H1 (cell line): ENCODE data around the gene WDR33. TPM values are rescaled to one million over a fixed set of nuclear protein-coding genes. Genes with fewer than 3 reads are reported as not detected.

Experiments
- CTCF ChIA-PET: fragments of 300-600 bp; sonication (Branson Sonifier 250); formaldehyde crosslinking; loops from one replicate; lab custom pipeline; 2021; ENCODE audit not compliant: partially characterized antibody; lab: Charles Lee
- POLR2A ChIA-PET: fragments of 300-600 bp; sonication (Branson Sonifier 250); formaldehyde crosslinking; loops from one replicate; lab custom pipeline; 2021; ENCODE audit warnings: inconsistent platforms; ENCODE audit not compliant: partially characterized antibody; lab: Charles Lee
- DNase-seq, 2 experiments: peaks; one replicate each; pipeline versions ENCODE4 v3.0.0 to v3.0.0-alpha.2; 2010 to 2022; ENCODE audit warnings: low spot score in 2 of 2, low read depth in 1 of 2, mixed read lengths in 1 of 2
- FAIRE-seq: peaks from 2 replicates; lab custom pipeline; 2011; peaks lifted over from hg19 to GRCh38; lab: Jason Lieb, UNC
- H2AFZ ChIP-seq: 2 replicates; pipeline ENCODE4 v1.8.1; 2012; ENCODE audit warnings: low read length, inconsistent platforms
- H2AK5ac ChIP-seq: 2 replicates; pipeline ENCODE4 v1.6.1; 2013; ENCODE audit warnings: low read depth, low read length
- H2BK120ac ChIP-seq: replicated peaks from 2 replicates; pipeline ENCODE3; 2013; ENCODE audit warnings: low read depth, low read length, inconsistent platforms
- H2BK12ac ChIP-seq: 2 replicates; pipeline ENCODE4 v1.6.1; 2013; ENCODE audit warnings: low read depth, low read length
- H2BK15ac ChIP-seq: 2 replicates; pipeline ENCODE4 v1.6.1; 2013; ENCODE audit warnings: low read length
- H2BK20ac ChIP-seq: 2 replicates; pipeline ENCODE4 v1.6.1; 2013; ENCODE audit warnings: low read length
- H2BK5ac ChIP-seq: 2 replicates; pipeline ENCODE4 v1.6.1; 2013; ENCODE audit warnings: low read depth, low read length
- H3K14ac ChIP-seq: 2 replicates; pipeline ENCODE4 v1.6.1; 2013; ENCODE audit warnings: inconsistent platforms; ENCODE audit not compliant: insufficient read length
- H3K18ac ChIP-seq: 2 replicates; pipeline ENCODE4 v1.6.1; 2013; ENCODE audit warnings: low read length; ENCODE audit errors: extremely low read depth
- H3K23ac ChIP-seq: 2 replicates; pipeline ENCODE4 v1.6.1; 2013; ENCODE audit warnings: inconsistent platforms; ENCODE audit not compliant: insufficient read length
- H3K23me2 ChIP-seq: 2 replicates; pipeline ENCODE4 v1.6.1; 2013; ENCODE audit warnings: low read depth, low read length
- H3K27ac ChIP-seq: 2 replicates; pipeline ENCODE4 v1.6.1; 2011; ENCODE audit warnings: low read depth, low read length, inconsistent platforms
- H3K27me3 ChIP-seq, 4 experiments: replicated peaks in 1 of 4; 1 replicate in 1 of 4; 2 replicates in 3 of 4; pipeline versions ENCODE4 v1.6.1 to v1.8.1; 2011 to 2013; ENCODE audit warnings: low read length in 3 of 4, mild to moderate bottlenecking in 3 of 4, inconsistent platforms in 2 of 4, mixed read lengths in 2 of 4, moderate library complexity in 1 of 4; ENCODE audit not compliant: control insufficient read depth in 3 of 4, insufficient read depth in 3 of 4; ENCODE audit errors: extremely low read depth in 1 of 4
- H3K36me3 ChIP-seq, 4 experiments: 2 replicates each; pipeline versions ENCODE4 v1.6.1 to v1.8.1; 2011 to 2013; ENCODE audit warnings: mild to moderate bottlenecking in 4 of 4, low read length in 3 of 4, moderate library complexity in 2 of 4, control low read depth in 1 of 4, inconsistent platforms in 1 of 4; ENCODE audit not compliant: insufficient read depth in 4 of 4, control insufficient read depth in 2 of 4
- H3K4ac ChIP-seq: replicated peaks from 2 replicates; pipeline ENCODE3; 2013; ENCODE audit warnings: low read length, low read depth, mixed read lengths, inconsistent platforms; ENCODE audit not compliant: insufficient read length
- H3K4me1 ChIP-seq, 4 experiments: replicated peaks in 1 of 4; 1 replicate in 1 of 4; 2 replicates in 3 of 4; pipeline versions ENCODE4 v1.6.1 to v1.8.1; 2011 to 2013; ENCODE audit warnings: low read length in 3 of 4, inconsistent platforms in 2 of 4, mixed read lengths in 1 of 4; ENCODE audit not compliant: insufficient read depth in 4 of 4, control insufficient read depth in 3 of 4
- H3K4me2 ChIP-seq, 2 experiments: 2 replicates each; pipeline versions ENCODE4 v1.6.1 to v1.8.1; 2011 to 2013; ENCODE audit warnings: low read depth in 2 of 2, low read length in 2 of 2, control low read depth in 1 of 2, inconsistent platforms in 1 of 2, mild to moderate bottlenecking in 1 of 2; ENCODE audit not compliant: insufficient read depth in 1 of 2
- H3K4me3 ChIP-seq, 4 experiments: fragments of 200-600, 300-600 bp in 1 of 4; sonication (generic), shearing (Covaris generic), sonication (Bioruptor Twin) in 1 of 4; 2 replicates each; pipeline versions ENCODE4 v1.5.1 to v1.8.1; 2011 to 2016; ENCODE audit warnings: low read length in 4 of 4, low read depth in 3 of 4, control low read depth in 2 of 4, inconsistent platforms in 2 of 4, mild to moderate bottlenecking in 2 of 4, mixed read lengths in 1 of 4, moderate library complexity in 1 of 4; ENCODE audit not compliant: insufficient read depth in 2 of 4; ENCODE audit errors: extremely low read depth in 1 of 4
- H3K56ac ChIP-seq: replicated peaks from 2 replicates; pipeline ENCODE3; 2013; ENCODE audit warnings: low read depth, mild to moderate bottlenecking, mixed read lengths, low read length, inconsistent platforms; ENCODE audit not compliant: insufficient read length
- H3K79me1 ChIP-seq: 2 replicates; pipeline ENCODE4 v1.6.1; 2013; ENCODE audit warnings: low read depth, low read length, control low read depth
- H3K79me2 ChIP-seq, 2 experiments: 2 replicates each; pipeline versions ENCODE4 v1.6.1 to v1.8.1; 2012 to 2013; ENCODE audit warnings: low read length in 2 of 2, mild to moderate bottlenecking in 2 of 2, inconsistent platforms in 1 of 2; ENCODE audit not compliant: insufficient read depth in 2 of 2, control insufficient read depth in 1 of 2
- H3K9ac ChIP-seq, 4 experiments: replicated peaks in 1 of 4; 1 replicate in 1 of 4; 2 replicates in 3 of 4; pipeline versions ENCODE4 v1.6.1 to v1.8.1; 2011 to 2013; ENCODE audit warnings: low read depth in 3 of 4, low read length in 3 of 4, control low read depth in 2 of 4, mild to moderate bottlenecking in 2 of 4, moderate library complexity in 2 of 4, inconsistent platforms in 1 of 4; ENCODE audit errors: extremely low read depth in 1 of 4
- H3K9me3 ChIP-seq, 2 experiments: 2 replicates each; pipeline versions ENCODE4 v1.6.1 to v1.8.1; 2012 to 2013; ENCODE audit warnings: mild to moderate bottlenecking in 2 of 2, moderate library complexity in 2 of 2, control low read depth in 1 of 2, inconsistent platforms in 1 of 2, low read depth in 1 of 2, low read length in 1 of 2, mixed read lengths in 1 of 2; ENCODE audit not compliant: insufficient read depth in 2 of 2
- H4K20me1 ChIP-seq, 2 experiments: replicated peaks in 1 of 2; 2 replicates each; pipeline versions ENCODE3 to v1.8.1; 2011 to 2013; ENCODE audit warnings: inconsistent platforms in 2 of 2, low read length in 2 of 2, mild to moderate bottlenecking in 1 of 2; ENCODE audit not compliant: insufficient read depth in 2 of 2, control insufficient read depth in 1 of 2
- H4K5ac ChIP-seq: 2 replicates; pipeline ENCODE4 v1.6.1; 2013; ENCODE audit warnings: low read length, low read depth, mixed read lengths, inconsistent platforms; ENCODE audit not compliant: insufficient read length
- H4K8ac ChIP-seq: 2 replicates; pipeline ENCODE4 v1.8.0; 2013; ENCODE audit warnings: mild to moderate bottlenecking, moderate library complexity, low read length, inconsistent platforms; ENCODE audit not compliant: insufficient read depth; ENCODE audit errors: extremely low read depth
- H4K91ac ChIP-seq: replicated peaks from 2 replicates; pipeline ENCODE3; 2013; ENCODE audit warnings: low read length, mixed read lengths, inconsistent platforms; ENCODE audit not compliant: insufficient read length
- ASH2L ChIP-seq: fragments of 200-600, 300-600 bp; sonication (generic); IDR thresholded peaks from one replicate; pipeline ENCODE4 v1.7.1; 2017; ENCODE audit warnings: low read length
- KDM1A ChIP-seq: fragments of 200-600, 300-600 bp; sonication (generic); IDR thresholded peaks from 2 replicates; pipeline ENCODE4 v1.7.1; 2016; ENCODE audit warnings: mild to moderate bottlenecking, low read length, borderline replicate concordance
- KDM5A ChIP-seq: fragments of 200-600 bp; IDR thresholded peaks from 2 replicates; pipeline ENCODE4 v1.7.1; 2012; ENCODE audit warnings: mild to moderate bottlenecking, low read length, inconsistent platforms, mixed read lengths
- POU5F1 ChIP-seq: IDR thresholded peaks from 2 replicates; pipeline ENCODE4 v1.6.1; 2011; ENCODE audit warnings: low read depth, mild to moderate bottlenecking, low read length, moderate library complexity
- RAD21 ChIP-seq, 2 experiments: IDR thresholded peaks in 1 of 2; conservative IDR thresholded peaks in 1 of 2; 2 replicates each; pipeline ENCODE4 v1.6.1; 2011; ENCODE audit warnings: low read depth in 2 of 2, low read length in 2 of 2, improper control_type of control experiment in 1 of 2, inconsistent platforms in 1 of 2, mild to moderate bottlenecking in 1 of 2, moderate library complexity in 1 of 2
- SIX5 ChIP-seq: IDR thresholded peaks from 2 replicates; pipeline ENCODE4 v1.6.1; 2011; ENCODE audit warnings: mild to moderate bottlenecking, low read depth, low read length
- TAF7 ChIP-seq: optimal IDR thresholded peaks from 2 replicates; pipeline ENCODE3; 2011; ENCODE audit warnings: low read depth, mild to moderate bottlenecking, inconsistent platforms, low read length, moderate library complexity, borderline replicate concordance
- ZNF274 ChIP-seq: IDR thresholded peaks from 2 replicates; pipeline ENCODE4 v1.7.0; 2012; ENCODE audit warnings: low read length, borderline replicate concordance; ENCODE audit errors: extremely low read depth
- WGBS, 2 experiments: shearing (Covaris generic) in 1 of 2; methylation state at CpG; one replicate each; pipeline versions ENCODE4 v1.1.6 to v1.1.7; 2013 to 2015; ENCODE audit warnings: low lambda C conversion rate in 2 of 2, mixed read lengths in 2 of 2, inconsistent platforms in 1 of 2, low coverage in 1 of 2, missing lambda C conversion rate in 1 of 2; ENCODE audit not compliant: insufficient replicate concordance in 2 of 2, insufficient coverage in 1 of 2, insufficient read length in 1 of 2; ENCODE audit errors: extremely low coverage in 1 of 2, missing lambda C conversion rate in 1 of 2; 5-methylcytosine and 5-hydroxymethylcytosine counted together
- polyA plus RNA-seq, 7 experiments: library from polyadenylated mRNA; depleted of rRNA in 3 of 7; stranded (reverse) in 5 of 7; unstranded in 2 of 7; fragments of >200 nt in 5 of 7; fragments of 200-250 nt in 2 of 7; gene quantifications; 1 replicate in 5 of 7; 2 replicates in 1 of 7; 4 replicates in 1 of 7; pipeline versions ENCODE4 v1.2.1 to v1.2.3, GENCODE V29; 2011 to 2013; ENCODE audit warnings: missing spikeins in 2 of 7, mixed read lengths in 2 of 7
- total RNA-seq: library from RNA; stranded (reverse); fragmentation: NEBNext Ultra II Directional; extraction: Animal tissue kit (Norgen Biotek cat#: 25700); gene quantifications from 2 replicates; pipeline ENCODE4 v1.2.1, GENCODE V29; 2021
- TF ChIP-seq, protein P1 (sequence below): IDR thresholded peaks from 2 replicates; pipeline ENCODE4 v1.6.1; 2011; ENCODE audit warnings: low read length, improper control_type of control experiment

Gene WDR33
- total and polyA plus RNA-seq, 2 of the 8 experiments (the other 6 are each of a cell fraction or from before 2014, with no cell fraction given) = 18.1 to 82.7 TPM

DNA sequence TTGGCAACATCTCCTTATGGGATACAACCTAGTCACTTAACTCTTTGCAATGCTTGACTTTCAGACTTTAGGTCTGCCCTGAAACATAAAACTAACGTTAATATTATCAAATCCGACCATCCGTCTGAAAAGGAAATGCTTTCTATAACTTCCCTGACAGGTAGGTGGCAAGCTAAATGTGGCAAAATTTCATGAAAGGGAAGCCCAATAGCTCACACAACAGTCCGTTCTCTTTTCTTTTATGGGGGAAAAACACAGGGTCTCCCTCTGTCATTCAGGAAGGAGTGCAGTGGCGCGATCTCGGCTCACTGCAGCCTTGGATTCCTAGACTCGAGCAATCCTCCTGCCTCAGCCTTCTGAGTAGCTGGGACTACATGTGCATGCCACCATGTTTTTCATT lies 56.8 kb downstream of the WDR33 start:
- WGBS, 2 experiments = 95% methylated on average over 8 of the region's 8 CpGs; no CpG with 5 or more reads in 1 of the 2 experiments
- Histone ChIP-seq H3K23me2 (no peaks in the 10 kb centered on the region), H2BK20ac (no peak overlapping the region), H4K20me1 (peaks cover 0 to 2% of the 10 kb centered on the region in 2 experiments), H3K36me3 (peaks cover 0 to 14% (median 0%) of the 10 kb centered on the region in 4 experiments; a peak in 5 of 8 replicates), H3K23ac (no peak overlapping the region), H3K27ac (no peak overlapping the region), H2BK12ac (no peak overlapping the region), H3K79me2 (no peaks in the 10 kb centered on the region), H2AK5ac (no peak overlapping the region), H2BK5ac (no peak overlapping the region), H4K8ac (no peak overlapping the region), H2BK15ac (no peak overlapping the region), H3K4me2 (no peak overlapping the region), H3K4me3 (no peak overlapping the region), H3K9ac (no peak overlapping the region), H3K56ac (no peak overlapping the region), H3K27me3 (no peaks in the 10 kb centered on the region), H3K9me3 (no peaks in the 10 kb centered on the region), H3K18ac (no peak overlapping the region), H4K5ac (no peak overlapping the region), H3K79me1 (no peaks in the 10 kb centered on the region; the same call in 1 of the 2 replicates), H3K14ac (no peak overlapping the region), H2AFZ (no peak overlapping the region), H2BK120ac (no peak overlapping the region), H3K4me1 (no peaks in the 10 kb centered on the region), H4K91ac (no peak overlapping the region), H3K4ac (no peak overlapping the region)
- FAIRE-seq (no peak), DNase-seq (no peak)
- TF ChIP-seq POU5F1 (no peak), KDM5A (no peak), TAF7 (no peak), ZNF274 (no peak), ASH2L (no peak), KDM1A (no peak), SIX5 (no peak), RAD21 (IDR thresholded peaks at IDR 0.05 in 1 of 2, conservative IDR thresholded peaks at IDR 0.05 in 1 of 2; ENCODE audit: low read depth in 2 of 2, low read length in 2 of 2) (no peak)
- TF ChIP-seq, protein P1, sequence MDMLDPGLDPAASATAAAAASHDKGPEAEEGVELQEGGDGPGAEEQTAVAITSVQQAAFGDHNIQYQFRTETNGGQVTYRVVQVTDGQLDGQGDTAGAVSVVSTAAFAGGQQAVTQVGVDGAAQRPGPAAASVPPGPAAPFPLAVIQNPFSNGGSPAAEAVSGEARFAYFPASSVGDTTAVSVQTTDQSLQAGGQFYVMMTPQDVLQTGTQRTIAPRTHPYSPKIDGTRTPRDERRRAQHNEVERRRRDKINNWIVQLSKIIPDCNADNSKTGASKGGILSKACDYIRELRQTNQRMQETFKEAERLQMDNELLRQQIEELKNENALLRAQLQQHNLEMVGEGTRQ = no peak
- CTCF ChIA-PET = interaction anchor here (0.6 to 0.9 kb wide), 2 partner anchors 22 to 309 kb away, joined by 3 to 9 read pairs; no protein-coding TSS in a partner anchor
- POLR2A ChIA-PET = interaction anchor here (0.9 kb wide), 1 partner anchor 26 kb away, joined by 3 read pairs; no protein-coding TSS in a partner anchor
